ENCODE measurements around the gene CDCA3. TPM values are rescaled to one million over a fixed set of nuclear protein-coding genes. Genes with fewer than 3 reads are reported as not detected.

Gene CDCA3
- total RNA-seq, 2 experiments from 2014 or later: 74.6 to 83.8 TPM

GRCh38 chr12:6819106-6820030 lies 31.7 kb downstream of the CDCA3 start:
- no peak for ATAC-seq
- Mint-ChIP-seq H3K27ac (no peak overlapping the region), H3K4me1 (ENCODE audit: low read depth) (peaks cover 10% of the 10 kb centered on the region), H3K27me3 (peaks cover 26% of the 10 kb centered on the region), H3K4me3 (no peak overlapping the region), H3K9me3 (no peaks in the 10 kb centered on the region), H3K36me3 (ENCODE audit: low read depth) (no peaks in the 10 kb centered on the region)
- no peak for DNase-seq
- POLR2A ChIA-PET: interaction anchor here (0.9 to 2.6 kb wide), 3 partner anchors 24 to 96 kb away, joined by 3 to 9 read pairs (median 3); partner anchors contain the start of genes COPS7A and MLF2
- TF ChIP-seq CTCF (IDR thresholded peaks at IDR 0.05): no peak
- intact Hi-C loops (cut with micrococcal nuclease): no loop called here
- CTCF ChIA-PET: interaction anchor here (1.4 to 17.9 kb wide), 3 partner anchors 15 to 200 kb away, joined by 3 to 341 read pairs (median 4); partner anchors contain the start of gene MLF2

GRCh38 chr12:6818645-6819044 lies 32.4 kb downstream of the CDCA3 start:
- DNase-seq (no peak), ATAC-seq (no peak)
- H3K27ac Mint-ChIP-seq: no peak overlapping the region
- no peaks in the 10 kb centered on the region for H3K9me3 Mint-ChIP-seq
- peaks cover 10% of the 10 kb centered on the region for H3K4me1 Mint-ChIP-seq (ENCODE audit: low read depth)
- POLR2A ChIA-PET: interaction anchor here (2.6 kb wide), 1 partner anchor 65 kb away, joined by 9 read pairs; the partner anchor contains the start of gene MLF2
- no peaks in the 10 kb centered on the region for H3K36me3 Mint-ChIP-seq (ENCODE audit: low read depth)
- intact Hi-C loops (cut with micrococcal nuclease): no loop called here
- CTCF ChIA-PET: interaction anchor here (1.4 kb wide), 1 partner anchor 199 kb away, joined by 3 read pairs; no protein-coding TSS in a partner anchor
- H3K4me3 Mint-ChIP-seq: no peak overlapping the region
- TF ChIP-seq CTCF (IDR thresholded peaks at IDR 0.05): no peak
- peaks cover 23% of the 10 kb centered on the region for H3K27me3 Mint-ChIP-seq

GRCh38 chr12:6818222-6818621 lies 32.9 kb downstream of the CDCA3 start:
- peaks cover 10% of the 10 kb centered on the region for H3K4me1 Mint-ChIP-seq (ENCODE audit: low read depth)
- TF ChIP-seq CTCF (IDR thresholded peaks at IDR 0.05): no peak
- H3K4me3 Mint-ChIP-seq: no peak overlapping the region
- CTCF ChIA-PET: no interaction called here
- POLR2A ChIA-PET: no interaction called here
- DNase-seq (no peak), ATAC-seq (no peak)
- peaks cover 19% of the 10 kb centered on the region for H3K27me3 Mint-ChIP-seq
- no peaks in the 10 kb centered on the region for H3K9me3 Mint-ChIP-seq
- no peaks in the 10 kb centered on the region for H3K36me3 Mint-ChIP-seq (ENCODE audit: low read depth)
- no peak overlapping the region for H3K27ac Mint-ChIP-seq
- intact Hi-C loops (cut with micrococcal nuclease): no loop called here

- DNase-seq: no peak
- POLR2A ChIA-PET: no interaction called here
- intact Hi-C loops (cut with micrococcal nuclease): no loop called here
Observed at GRCh38 chr12:6817662-6818157, 33.4 kb downstream of the CDCA3 start.

More at GRCh38 chr12:6817662-6818157, 33.4 kb downstream of the CDCA3 start:
- H3K27me3 Mint-ChIP-seq: peaks cover 14% of the 10 kb centered on the region
- H3K27ac Mint-ChIP-seq: no peak overlapping the region
- CTCF ChIA-PET: interaction anchor here (1.4 kb wide), 1 partner anchor 9 kb away, joined by 4 read pairs; no protein-coding TSS in a partner anchor
- TF ChIP-seq CTCF (IDR thresholded peaks at IDR 0.05): no peak
- H3K4me1 Mint-ChIP-seq (ENCODE audit: low read depth): peaks cover 10% of the 10 kb centered on the region
- no peaks in the 10 kb centered on the region for H3K36me3 Mint-ChIP-seq (ENCODE audit: low read depth)
- ATAC-seq: no peak
- no peak overlapping the region for H3K4me3 Mint-ChIP-seq
- H3K9me3 Mint-ChIP-seq: no peaks in the 10 kb centered on the region

Measured in activated CD8-positive, alpha-beta T cell treated with anti-CD3 and anti-CD28 coated beads for 36 hours (primary cell).